Measurements from ENCODE around the gene SEPTIN3. TPM values are rescaled to one million over a fixed set of nuclear protein-coding genes. Genes with fewer than 3 reads are reported as not detected.

SEPTIN3 gene
- total and polyA plus RNA-seq, 2 of the 8 experiments (the other 6 are each of a cell fraction or from before 2014, with no cell fraction given) = 38.9 to 52.9 TPM

DNA sequence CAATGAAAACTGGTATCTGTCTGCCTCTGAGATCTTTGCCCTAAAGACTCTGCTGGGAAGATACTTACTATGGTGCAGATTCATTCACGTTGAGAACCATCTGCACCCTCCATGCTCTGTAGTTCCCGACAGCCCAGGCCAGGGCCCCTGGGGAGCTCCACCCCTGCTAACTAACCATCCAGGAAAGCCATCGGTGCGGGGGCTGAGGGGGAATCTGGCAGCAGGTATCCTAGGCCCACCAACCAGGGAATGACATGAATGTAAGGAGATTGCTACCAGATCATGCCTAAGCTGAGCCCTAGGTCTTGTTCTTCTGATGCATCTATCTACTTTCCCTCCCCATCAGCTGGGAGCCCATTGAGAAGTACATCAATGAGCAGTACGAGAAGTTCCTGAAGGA is 18.0 kb downstream of the SEPTIN3 start:
- Histone ChIP-seq H2BK12ac (ENCODE audit: low read depth, low read length) (no peak overlapping the region), H2AK5ac (ENCODE audit: low read depth, low read length) (no peak overlapping the region), H3K4me2 (ENCODE audit: insufficient read depth in 1 of 2, low read depth in 2 of 2, low read length in 2 of 2) (no peak overlapping the region), H3K23me2 (ENCODE audit: low read depth, low read length) (no peaks in the 10 kb centered on the region), H3K9ac (replicated peaks in 1 of 4; ENCODE audit: extremely low read depth in 1 of 4, low read depth in 3 of 4, low read length in 3 of 4) (no peak overlapping the region), H3K27ac (ENCODE audit: low read depth, low read length) (no peak overlapping the region), H4K5ac (ENCODE audit: insufficient read length, low read depth, low read length) (no peak overlapping the region), H3K23ac (ENCODE audit: insufficient read length) (no peak overlapping the region), H3K36me3 (ENCODE audit: control insufficient read depth in 2 of 4, insufficient read depth in 4 of 4, low read length in 3 of 4) (peaks cover 8 to 26% (median 14%) of the 10 kb centered on the region in 4 experiments; a peak in 7 of 8 replicates), H4K91ac (replicated peaks; ENCODE audit: insufficient read length, low read length) (no peak overlapping the region), H3K4me1 (replicated peaks in 1 of 4; ENCODE audit: control insufficient read depth in 3 of 4, insufficient read depth in 4 of 4, low read length in 3 of 4) (no peaks in the 10 kb centered on the region), H2AFZ (ENCODE audit: low read length) (no peak overlapping the region), H3K4ac (replicated peaks; ENCODE audit: insufficient read length, low read depth, low read length) (no peak overlapping the region), H2BK120ac (replicated peaks; ENCODE audit: low read depth, low read length) (no peak overlapping the region), H3K4me3 (ENCODE audit: extremely low read depth in 1 of 4, insufficient read depth in 2 of 4, low read depth in 3 of 4, low read length in 4 of 4) (no peak overlapping the region), H2BK20ac (ENCODE audit: low read length) (no peak overlapping the region), H4K20me1 (replicated peaks in 1 of 2; ENCODE audit: control insufficient read depth in 1 of 2, insufficient read depth in 2 of 2, low read length in 2 of 2) (peaks cover 1 to 5% of the 10 kb centered on the region in 2 experiments), H3K79me1 (ENCODE audit: low read depth, low read length) (no peaks in the 10 kb centered on the region), H3K14ac (ENCODE audit: insufficient read length) (no peak overlapping the region), H2BK15ac (ENCODE audit: low read length) (no peak overlapping the region), H3K9me3 (ENCODE audit: insufficient read depth in 2 of 2, low read depth in 1 of 2, low read length in 1 of 2) (no peaks in the 10 kb centered on the region), H3K56ac (replicated peaks; ENCODE audit: insufficient read length, low read depth, low read length) (no peak overlapping the region), H3K18ac (ENCODE audit: extremely low read depth, low read length) (no peak overlapping the region), H3K27me3 (replicated peaks in 1 of 4; ENCODE audit: control insufficient read depth in 3 of 4, extremely low read depth in 1 of 4, insufficient read depth in 3 of 4, low read length in 3 of 4) (no peaks in the 10 kb centered on the region), H4K8ac (ENCODE audit: extremely low read depth, insufficient read depth, low read length) (no peak overlapping the region), H2BK5ac (ENCODE audit: low read depth, low read length) (no peak overlapping the region), H3K79me2 (ENCODE audit: control insufficient read depth in 1 of 2, insufficient read depth in 2 of 2, low read length in 2 of 2) (no peaks in the 10 kb centered on the region)
- ChIA-PET POLR2A (ENCODE audit: partially characterized antibody) (interaction anchor here (1.1 to 1.3 kb wide), 2 partner anchors 10 to 12 kb away, joined by 4 read pairs; no protein-coding TSS in a partner anchor), CTCF (ENCODE audit: partially characterized antibody) (interaction anchor here (1.4 kb wide), 2 partner anchors 10 to 124 kb away, joined by 3 read pairs; no protein-coding TSS in a partner anchor)
- DNase-seq (ENCODE audit: low read depth in 1 of 2, low spot score in 2 of 2) (no peak), FAIRE-seq (no peak)
- 94% methylated on average over 5 of the region's 5 CpGs; no CpG with 5 or more reads in 1 of the 2 experiments for WGBS, 2 experiments (ENCODE audit: extremely low coverage in 1 of 2, insufficient coverage in 1 of 2, insufficient read length in 1 of 2, insufficient replicate concordance in 2 of 2, low coverage in 1 of 2, low lambda C conversion rate in 2 of 2, missing lambda C conversion rate in 1 of 2)
- TF ChIP-seq CEBPB (IDR thresholded peaks at IDR 0.05; ENCODE audit: low read depth, low read length) (no peak), EGR1 (IDR thresholded peaks at IDR 0.05; ENCODE audit: borderline replicate concordance, low read depth, low read length) (no peak), ASH2L (IDR thresholded peaks at IDR 0.05; ENCODE audit: low read length) (no peak), TAF7 (optimal IDR thresholded peaks at IDR 0.05; ENCODE audit: borderline replicate concordance, low read depth, low read length) (no peak), POLR2A (IDR thresholded peaks at IDR 0.05; ENCODE audit: control extremely low read depth in 1 of 2, low read depth in 2 of 2, low read length in 2 of 2) (no peak), RNF2 (IDR thresholded peaks at IDR 0.05; ENCODE audit: borderline replicate concordance, low read depth, low read length, missing control alignments, poor library complexity, severe bottlenecking) (no peak), BRCA1 (IDR thresholded peaks at IDR 0.05; ENCODE audit: low read depth, low read length) (no peak)
